HG03108 (cell line): ENCODE data around the gene PRR30.
"Not testable (repeated sequence)": the region's sequence is repeated elsewhere in the genome, so short reads cannot be mapped to it uniquely, and the experiment has no call there.

Experiments used
- ATAC-seq: cut with Tn5 transposase; IDR thresholded peaks from one replicate; pipeline ENCODE4 v1.9.1; 2021; ENCODE audit warnings: moderate library complexity; ENCODE audit not compliant: unreplicated experiment

PRR30 gene

GRCh38 chr2:27139310-27139709 is at the start of gene PRR30:
TSS of gene PRR30 (minus strand) at chr2:27139410. CDS start at chr2:27138329, 1,081 bp downstream.
- ATAC-seq: no peak

GRCh38 chr2:27186613-27187345 is 47.6 kb upstream of the PRR30 start:
- no peak for ATAC-seq

GRCh38 chr2:27185331-27186026 is 46.3 kb upstream of the PRR30 start:
- ATAC-seq: no peak

- ATAC-seq: no peak
Observed at GRCh38 chr2:27184115-27184514, 44.9 kb upstream of the PRR30 start.

- no peak for ATAC-seq
Observed at GRCh38 chr2:27182346-27182745, 43.1 kb upstream of the PRR30 start.

GRCh38 chr2:27179344-27180000 is 40.3 kb upstream of the PRR30 start:
- no peak for ATAC-seq

- no peak for ATAC-seq
Observed at GRCh38 chr2:27178469-27178868, 39.3 kb upstream of the PRR30 start.

GRCh38 chr2:27177441-27178351 is 38.5 kb upstream of the PRR30 start:
- ATAC-seq: no peak

GRCh38 chr2:27175781-27176180 is 36.6 kb upstream of the PRR30 start:
- not testable (repeated sequence) for ATAC-seq

GRCh38 chr2:27175330-27175729 is 36.1 kb upstream of the PRR30 start:
- no peak for ATAC-seq

GRCh38 chr2:27174638-27175037 is 35.4 kb upstream of the PRR30 start:
- no peak for ATAC-seq

GRCh38 chr2:27171351-27171848 is 32.2 kb upstream of the PRR30 start:
- ATAC-seq: no peak

GRCh38 chr2:27170581-27171337 is 31.5 kb upstream of the PRR30 start:
- ATAC-seq: no peak

GRCh38 chr2:27164960-27165763 is 26.0 kb upstream of the PRR30 start:
- no peak for ATAC-seq

- ATAC-seq: no peak
Observed at GRCh38 chr2:27162151-27163121, 23.2 kb upstream of the PRR30 start.

- ATAC-seq: no peak
Observed at GRCh38 chr2:27160191-27160590, 21.0 kb upstream of the PRR30 start.

- ATAC-seq: no peak
Observed at GRCh38 chr2:27159271-27159670, 20.1 kb upstream of the PRR30 start.

- no peak for ATAC-seq
Observed at GRCh38 chr2:27158468-27158867, 19.3 kb upstream of the PRR30 start.
